Breast epithelium (tissue), 3 donors: ENCODE measurements around the gene CCDC14.

Experiments
- POLR2A ChIP-seq: fragments of 450-650 bp; IDR thresholded peaks from one replicate; pipeline ENCODE4 v1.6.1; 2016; ENCODE audit warnings: antibody characterized with exemption, mild to moderate bottlenecking, moderate library complexity
- POLR2AphosphoS5 ChIP-seq, 3 donors: sonication (generic); formaldehyde crosslinking; IDR thresholded peaks; one replicate each; pipeline ENCODE4 v1.6.1; 2017; ENCODE audit warnings: antibody characterized with exemption in 3 of 3
- TF ChIP-seq, protein P1 (sequence below), 3 donors: fragments of 450-650 bp; IDR thresholded peaks; one replicate each; pipeline ENCODE4 v1.5.1; 2016 to 2017; ENCODE audit warnings: antibody characterized with exemption in 3 of 3, mild to moderate bottlenecking in 3 of 3, moderate library complexity in 3 of 3

DNA sequence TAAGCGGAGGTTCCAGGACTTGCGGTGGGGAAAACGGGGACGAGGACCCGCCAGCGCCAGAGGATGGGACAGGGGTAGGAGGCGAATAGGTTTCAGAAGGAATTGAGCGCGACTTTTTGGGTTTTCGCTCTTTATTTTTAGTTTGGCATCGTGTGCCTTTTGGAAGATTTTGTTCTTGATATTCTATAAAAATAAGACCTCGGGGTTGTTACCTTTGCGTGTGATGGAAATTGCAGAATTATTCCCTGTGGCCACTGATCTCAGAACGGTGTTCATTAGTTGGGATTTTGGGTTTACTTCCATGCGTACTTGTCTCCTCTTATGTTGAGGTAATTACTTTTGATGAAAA lies 453 bp upstream of the CCDC14 start:
- TF ChIP-seq POLR2A: no peak
- TF ChIP-seq, protein P1, sequence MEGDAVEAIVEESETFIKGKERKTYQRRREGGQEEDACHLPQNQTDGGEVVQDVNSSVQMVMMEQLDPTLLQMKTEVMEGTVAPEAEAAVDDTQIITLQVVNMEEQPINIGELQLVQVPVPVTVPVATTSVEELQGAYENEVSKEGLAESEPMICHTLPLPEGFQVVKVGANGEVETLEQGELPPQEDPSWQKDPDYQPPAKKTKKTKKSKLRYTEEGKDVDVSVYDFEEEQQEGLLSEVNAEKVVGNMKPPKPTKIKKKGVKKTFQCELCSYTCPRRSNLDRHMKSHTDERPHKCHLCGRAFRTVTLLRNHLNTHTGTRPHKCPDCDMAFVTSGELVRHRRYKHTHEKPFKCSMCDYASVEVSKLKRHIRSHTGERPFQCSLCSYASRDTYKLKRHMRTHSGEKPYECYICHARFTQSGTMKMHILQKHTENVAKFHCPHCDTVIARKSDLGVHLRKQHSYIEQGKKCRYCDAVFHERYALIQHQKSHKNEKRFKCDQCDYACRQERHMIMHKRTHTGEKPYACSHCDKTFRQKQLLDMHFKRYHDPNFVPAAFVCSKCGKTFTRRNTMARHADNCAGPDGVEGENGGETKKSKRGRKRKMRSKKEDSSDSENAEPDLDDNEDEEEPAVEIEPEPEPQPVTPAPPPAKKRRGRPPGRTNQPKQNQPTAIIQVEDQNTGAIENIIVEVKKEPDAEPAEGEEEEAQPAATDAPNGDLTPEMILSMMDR (IDR thresholded peaks at IDR 0.05): no peak
- peak in 1 of 3 donors; percentile 0 for TF ChIP-seq POLR2AphosphoS5 (IDR thresholded peaks at IDR 0.05)
